ENCODE data around the gene CERS1.

The CERS1 gene

GRCh38 chr19:18850471-18851375 lies 45.2 kb downstream of the CERS1 start:
- TF ChIP-seq CTCF (IDR thresholded peaks at IDR 0.05; ENCODE audit: control insufficient read depth, insufficient read depth, low read depth, low read length, missing control alignments): no peak
- no peak overlapping the region for H3K4me3 ChIP-seq (ENCODE audit: control insufficient read depth, low read depth, low read length)

GRCh38 chr19:18849838-18850400 lies 46.0 kb downstream of the CERS1 start:
- no peak for TF ChIP-seq CTCF (IDR thresholded peaks at IDR 0.05; ENCODE audit: control insufficient read depth, insufficient read depth, low read depth, low read length, missing control alignments)
- no peak for DNase-seq (ENCODE audit: low read depth)
- H3K4me3 ChIP-seq (ENCODE audit: control insufficient read depth, low read depth, low read length): no peak overlapping the region

More at GRCh38 chr19:18850471-18851375, 45.2 kb downstream of the CERS1 start:
- DNase-seq (ENCODE audit: low read depth): no peak

GRCh38 chr19:18848878-18849661 lies 46.9 kb downstream of the CERS1 start:
- TF ChIP-seq CTCF (IDR thresholded peaks at IDR 0.05; ENCODE audit: control insufficient read depth, insufficient read depth, low read depth, low read length, missing control alignments): no peak
- H3K4me3 ChIP-seq (ENCODE audit: control insufficient read depth, low read depth, low read length): no peak overlapping the region
- DNase-seq (ENCODE audit: low read depth): no peak

GRCh38 chr19:18847549-18848463 lies 48.2 kb downstream of the CERS1 start:
- TF ChIP-seq CTCF (IDR thresholded peaks at IDR 0.05; ENCODE audit: control insufficient read depth, insufficient read depth, low read depth, low read length, missing control alignments): peak; percentile 7
- peak; percentile 86 for DNase-seq (ENCODE audit: low read depth)
- H3K4me3 ChIP-seq (ENCODE audit: control insufficient read depth, low read depth, low read length): no peak overlapping the region

- H3K4me3 ChIP-seq (ENCODE audit: control insufficient read depth, low read depth, low read length): no peak overlapping the region
- TF ChIP-seq CTCF (IDR thresholded peaks at IDR 0.05; ENCODE audit: control insufficient read depth, insufficient read depth, low read depth, low read length, missing control alignments): peak; percentile 92
- peak; percentile 54 for DNase-seq (ENCODE audit: low read depth)
Observed at GRCh38 chr19:18846862-18847548, 49.0 kb downstream of the CERS1 start.
